OCI-LY3 (cell line): ENCODE results near the gene ZNF580.

Source experiments
- CTCF ChIP-seq: fragments of 200-600, 300-600 bp; sonication (generic); IDR thresholded peaks from 2 replicates; pipeline ENCODE4 v1.5.1; 2014; ENCODE audit warnings: antibody characterized with exemption, low read length, low read depth
- EZH2phosphoT487 ChIP-seq: fragments of 200-600 bp; shearing (Covaris generic); IDR thresholded peaks from 2 replicates; pipeline ENCODE4 v1.6.1; 2018; ENCODE audit warnings: antibody characterized with exemption, mixed run types, low read depth

GRCh38 chr19:55618426-55618825, 22.4 kb upstream of the ZNF580 start:
- TF ChIP-seq CTCF (no peak), EZH2phosphoT487 (no peak)
